ENCODE measurements around the gene SLC17A4. TPM values are rescaled to one million over a fixed set of nuclear protein-coding genes. Genes with fewer than 3 reads are reported as not detected.

Gene SLC17A4
- 0.10 and 0.28 TPM in 2 replicates for polyA plus RNA-seq
- polyA minus RNA-seq, result 0.23 TPM in 1 of 2 replicates, not detected in the other

DNA sequence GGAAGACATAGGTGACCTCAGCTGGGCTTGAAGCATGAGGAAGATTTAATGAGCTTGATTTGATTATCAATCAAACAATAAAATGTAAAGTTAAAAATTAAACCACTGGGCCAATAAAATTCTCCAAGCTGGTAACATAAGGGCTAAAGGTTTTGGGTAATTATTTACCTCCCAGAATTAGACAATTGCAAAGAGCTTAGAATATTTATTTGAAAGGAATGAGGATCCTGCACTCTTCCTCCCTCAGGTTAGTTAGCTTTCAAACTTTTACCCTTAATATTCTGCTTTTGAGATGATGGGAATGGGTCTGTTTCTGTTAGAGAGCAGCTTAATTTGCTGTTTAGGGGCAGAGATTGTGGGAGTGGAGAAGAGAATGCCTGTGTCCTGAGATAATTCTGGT lies at the start of gene SLC17A4:
TSS of gene SLC17A4 (plus strand) at position 208 of the 400 bp plus-strand sequence. CDS start 7,221 bp downstream, outside the sequence.
- no peaks in the 10 kb centered on the region for H3K79me2 ChIP-seq (replicated peaks; ENCODE audit: insufficient read depth, low read length)
- no peaks in the 10 kb centered on the region for H3K27me3 ChIP-seq (ENCODE audit: insufficient read depth, low read depth, low read length)
- no peaks in the 10 kb centered on the region for H3K9me3 ChIP-seq (ENCODE audit: low read length)
- no peak within 1 kb of the TSS for H3K9ac ChIP-seq (ENCODE audit: low read length)
- TF ChIP-seq EP300 (conservative IDR thresholded peaks at IDR 0.05; ENCODE audit: poor library complexity, severe bottlenecking) (no peak), MXI1 (conservative IDR thresholded peaks at IDR 0.05; ENCODE audit: poor library complexity, severe bottlenecking) (no peak), SMC3 (conservative IDR thresholded peaks at IDR 0.05; ENCODE audit: poor library complexity) (no peak), EZH2 (IDR thresholded peaks at IDR 0.05; ENCODE audit: borderline replicate concordance, insufficient read depth, low read length, poor library complexity, severe bottlenecking) (no peak), CTCF (IDR thresholded peaks at IDR 0.05; ENCODE audit: poor library complexity, severe bottlenecking) (no peak), RAD21 (conservative IDR thresholded peaks at IDR 0.05) (no peak), TAF1 (IDR thresholded peaks at IDR 0.05; ENCODE audit: low read depth) (no peak)
- TF ChIP-seq, protein P1, sequence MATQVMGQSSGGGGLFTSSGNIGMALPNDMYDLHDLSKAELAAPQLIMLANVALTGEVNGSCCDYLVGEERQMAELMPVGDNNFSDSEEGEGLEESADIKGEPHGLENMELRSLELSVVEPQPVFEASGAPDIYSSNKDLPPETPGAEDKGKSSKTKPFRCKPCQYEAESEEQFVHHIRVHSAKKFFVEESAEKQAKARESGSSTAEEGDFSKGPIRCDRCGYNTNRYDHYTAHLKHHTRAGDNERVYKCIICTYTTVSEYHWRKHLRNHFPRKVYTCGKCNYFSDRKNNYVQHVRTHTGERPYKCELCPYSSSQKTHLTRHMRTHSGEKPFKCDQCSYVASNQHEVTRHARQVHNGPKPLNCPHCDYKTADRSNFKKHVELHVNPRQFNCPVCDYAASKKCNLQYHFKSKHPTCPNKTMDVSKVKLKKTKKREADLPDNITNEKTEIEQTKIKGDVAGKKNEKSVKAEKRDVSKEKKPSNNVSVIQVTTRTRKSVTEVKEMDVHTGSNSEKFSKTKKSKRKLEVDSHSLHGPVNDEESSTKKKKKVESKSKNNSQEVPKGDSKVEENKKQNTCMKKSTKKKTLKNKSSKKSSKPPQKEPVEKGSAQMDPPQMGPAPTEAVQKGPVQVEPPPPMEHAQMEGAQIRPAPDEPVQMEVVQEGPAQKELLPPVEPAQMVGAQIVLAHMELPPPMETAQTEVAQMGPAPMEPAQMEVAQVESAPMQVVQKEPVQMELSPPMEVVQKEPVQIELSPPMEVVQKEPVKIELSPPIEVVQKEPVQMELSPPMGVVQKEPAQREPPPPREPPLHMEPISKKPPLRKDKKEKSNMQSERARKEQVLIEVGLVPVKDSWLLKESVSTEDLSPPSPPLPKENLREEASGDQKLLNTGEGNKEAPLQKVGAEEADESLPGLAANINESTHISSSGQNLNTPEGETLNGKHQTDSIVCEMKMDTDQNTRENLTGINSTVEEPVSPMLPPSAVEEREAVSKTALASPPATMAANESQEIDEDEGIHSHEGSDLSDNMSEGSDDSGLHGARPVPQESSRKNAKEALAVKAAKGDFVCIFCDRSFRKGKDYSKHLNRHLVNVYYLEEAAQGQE (IDR thresholded peaks at IDR 0.05; ENCODE audit: borderline replicate concordance), result no peak
- H2AFZ ChIP-seq (ENCODE audit: low read depth, low read length), result no peak within 1 kb of the TSS
- no peak within 1 kb of the TSS for H3K27ac ChIP-seq (ENCODE audit: low read length)
- H3K9me2 ChIP-seq (ENCODE audit: insufficient read depth, low read length), result no peaks in the 10 kb centered on the region
- H3F3A ChIP-seq (ENCODE audit: insufficient read depth, low read length, poor library complexity, severe bottlenecking), result no peaks in the 10 kb centered on the region
- no peaks in the 10 kb centered on the region for H4K20me1 ChIP-seq (ENCODE audit: insufficient read depth)
- H3K36me3 ChIP-seq (ENCODE audit: insufficient read depth, low read length), result no peaks in the 10 kb centered on the region
- no peak within 1 kb of the TSS for H3K4me2 ChIP-seq (ENCODE audit: low read length)
- no peak within 1 kb of the TSS for H3K4me3 ChIP-seq (ENCODE audit: low read length)

- Histone ChIP-seq H3K27ac (ENCODE audit: low read length) (no peak overlapping the region), H2AFZ (ENCODE audit: low read depth, low read length) (no peak overlapping the region)
Measured at GRCh38 chr6:25706314-25707014, 48.1 kb upstream of the SLC17A4 start.

More at GRCh38 chr6:25706314-25707014, 48.1 kb upstream of the SLC17A4 start:
- H3K79me2 ChIP-seq (replicated peaks; ENCODE audit: insufficient read depth, low read length), result no peaks in the 10 kb centered on the region
- no peak overlapping the region for H3K9ac ChIP-seq (ENCODE audit: low read length)
- no peaks in the 10 kb centered on the region for H3K9me3 ChIP-seq (ENCODE audit: low read length)
- no peaks in the 10 kb centered on the region for H4K20me1 ChIP-seq (ENCODE audit: insufficient read depth)
- no peaks in the 10 kb centered on the region for H3F3A ChIP-seq (ENCODE audit: insufficient read depth, low read length, poor library complexity, severe bottlenecking)
- H3K36me3 ChIP-seq (ENCODE audit: insufficient read depth, low read length), result no peaks in the 10 kb centered on the region
- no peak for TF ChIP-seq EZH2 (IDR thresholded peaks at IDR 0.05; ENCODE audit: borderline replicate concordance, insufficient read depth, low read length, poor library complexity, severe bottlenecking)
- no peak for TF ChIP-seq EP300 (conservative IDR thresholded peaks at IDR 0.05; ENCODE audit: poor library complexity, severe bottlenecking)
- TF ChIP-seq RAD21 (conservative IDR thresholded peaks at IDR 0.05), result no peak
- no peak for TF ChIP-seq MXI1 (conservative IDR thresholded peaks at IDR 0.05; ENCODE audit: poor library complexity, severe bottlenecking)
- no peak for TF ChIP-seq TAF1 (IDR thresholded peaks at IDR 0.05; ENCODE audit: low read depth)
- TF ChIP-seq, protein P1 (IDR thresholded peaks at IDR 0.05; ENCODE audit: borderline replicate concordance), result no peak
- no peak for TF ChIP-seq CTCF (IDR thresholded peaks at IDR 0.05; ENCODE audit: poor library complexity, severe bottlenecking)
- TF ChIP-seq POLR2AphosphoS5 (IDR thresholded peaks at IDR 0.05), result no peak
- TF ChIP-seq SMC3 (conservative IDR thresholded peaks at IDR 0.05; ENCODE audit: poor library complexity), result no peak
- no peaks in the 10 kb centered on the region for H3K27me3 ChIP-seq (ENCODE audit: insufficient read depth, low read depth, low read length)
- H3K9me2 ChIP-seq (ENCODE audit: insufficient read depth, low read length), result no peaks in the 10 kb centered on the region
- H3K4me3 ChIP-seq (ENCODE audit: low read length), result no peak overlapping the region
- no peak overlapping the region for H3K4me2 ChIP-seq (ENCODE audit: low read length)
